OCI-LY7 (cell line): ENCODE measurements around the gene ATOSB. TPM values are rescaled to one million over a fixed set of nuclear protein-coding genes. Genes with fewer than 3 reads are reported as not detected.
"Not testable (repeated sequence)": the region's sequence is repeated elsewhere in the genome, so short reads cannot be mapped to it uniquely, and the experiment has no call there.

ENCODE experiments used
- BruUV-seq: library from RNA; stranded (reverse); fragments of 400-500 nt; replicated peaks from 2 replicates; lab custom pipeline; 2021; lab: Mats Ljungman, UMichigan
- CTCF ChIA-PET: fragments of 300-600 bp; sonication (Branson Sonifier 250); formaldehyde crosslinking; loops from one replicate; lab custom pipeline; 2022; ENCODE audit warnings: antibody characterized with exemption; ENCODE audit not compliant: unreplicated experiment; lab: Charles Lee
- POLR2A ChIA-PET: fragments of 300-600 bp; sonication (Branson Sonifier 250); formaldehyde crosslinking; loops from one replicate; lab custom pipeline; 2022; ENCODE audit warnings: antibody characterized with exemption; lab: Charles Lee
- DNase-seq: peaks from one replicate; pipeline ENCODE4 v3.0.0-alpha.2; 2015; ENCODE audit warnings: low spot score
- H2AFZ ChIP-seq: fragments of 200-600 bp; sonication (generic), shearing (Covaris generic); 2 replicates; pipeline ENCODE4 v1.6.1; 2014; ENCODE audit warnings: mild to moderate bottlenecking, antibody characterized with exemption, low read length, moderate library complexity
- H3K27ac ChIP-seq: fragments of 200-600 bp; sonication (generic); 2 replicates; pipeline ENCODE4 v1.5.1; 2014; ENCODE audit warnings: mixed run types, low read depth, mild to moderate bottlenecking, moderate library complexity, low read length, inconsistent platforms; ENCODE audit not compliant: poor library complexity, severe bottlenecking
- H3K36me3 ChIP-seq: fragments of 200-600 bp; sonication (generic); 2 replicates; pipeline ENCODE4 v1.6.1; 2014; ENCODE audit warnings: mild to moderate bottlenecking, antibody characterized with exemption, low read length, moderate library complexity, mixed read lengths; ENCODE audit not compliant: insufficient read depth
- H3K4me1 ChIP-seq: fragments of 200-600 bp; sonication (generic); 2 replicates; pipeline ENCODE4 v1.5.1; 2014; ENCODE audit warnings: mild to moderate bottlenecking, low read length; ENCODE audit not compliant: insufficient read depth, poor library complexity, severe bottlenecking
- H3K4me2 ChIP-seq: fragments of 200-600 bp; sonication (generic); 2 replicates; pipeline ENCODE4 v1.6.1; 2014; ENCODE audit warnings: mild to moderate bottlenecking, low read length
- H3K4me3 ChIP-seq: fragments of 200-600 bp; sonication (generic); 2 replicates; pipeline ENCODE4 v1.5.1; 2014; ENCODE audit warnings: mild to moderate bottlenecking, low read depth, low read length; ENCODE audit not compliant: poor library complexity, severe bottlenecking
- H3K79me2 ChIP-seq: fragments of 200-600 bp; sonication (generic); 2 replicates; pipeline ENCODE4 v1.6.1; 2016; ENCODE audit warnings: low read depth, mild to moderate bottlenecking, low read length, moderate library complexity, mixed read lengths; ENCODE audit not compliant: insufficient read depth
- H3K9me2 ChIP-seq: fragments of 200-600 bp; sonication (generic); 2 replicates; pipeline ENCODE4 v1.6.1; 2016; ENCODE audit warnings: mild to moderate bottlenecking, low read length, mixed read lengths; ENCODE audit not compliant: insufficient read depth
- H3K9me3 ChIP-seq: fragments of 200-600 bp; sonication (generic); 2 replicates; pipeline ENCODE4 v1.6.1; 2014; ENCODE audit warnings: mild to moderate bottlenecking, mixed run types, low read length, mixed read lengths
- H4K20me1 ChIP-seq: fragments of 200-600 bp; sonication (generic); 2 replicates; pipeline ENCODE4 v1.6.1; 2014; ENCODE audit warnings: mild to moderate bottlenecking, antibody characterized with exemption, low read length, moderate library complexity, mixed read lengths; ENCODE audit not compliant: insufficient read depth
- EZH2phosphoT487 ChIP-seq: fragments of 200-600 bp; sonication (generic); IDR thresholded peaks from 2 replicates; pipeline ENCODE4 v1.6.1; 2018; ENCODE audit warnings: low read depth, borderline replicate concordance, mild to moderate bottlenecking, mixed run types, antibody characterized with exemption, low read length, moderate library complexity, mixed read lengths
- intact Hi-C: fragments of 100-400 bp; cut with micrococcal nuclease; formaldehyde crosslinking; loops from one replicate; pipeline ENCODE4 v1.10.0; 2022; ENCODE audit not compliant: unreplicated experiment
- total RNA-seq, 2 experiments: library from RNA; depleted of rRNA in 1 of 2; stranded (reverse); fragments of >200 nt in 1 of 2; shearing (Covaris generic) in 1 of 2; gene quantifications; 2 replicates each; pipeline ENCODE4 v1.2.3, GENCODE V29; 2014 to 2022
- TF ChIP-seq, protein P1 (sequence below): fragments of 200-600 bp; sonication (generic); conservative IDR thresholded peaks from 2 replicates; pipeline ENCODE4 v1.5.1; 2014; ENCODE audit warnings: mild to moderate bottlenecking, antibody characterized with exemption, low read length, moderate library complexity, mixed read lengths

The ATOSB gene
- total RNA-seq, 2 experiments from 2014 or later: 1.4 to 4.7 TPM

DNA sequence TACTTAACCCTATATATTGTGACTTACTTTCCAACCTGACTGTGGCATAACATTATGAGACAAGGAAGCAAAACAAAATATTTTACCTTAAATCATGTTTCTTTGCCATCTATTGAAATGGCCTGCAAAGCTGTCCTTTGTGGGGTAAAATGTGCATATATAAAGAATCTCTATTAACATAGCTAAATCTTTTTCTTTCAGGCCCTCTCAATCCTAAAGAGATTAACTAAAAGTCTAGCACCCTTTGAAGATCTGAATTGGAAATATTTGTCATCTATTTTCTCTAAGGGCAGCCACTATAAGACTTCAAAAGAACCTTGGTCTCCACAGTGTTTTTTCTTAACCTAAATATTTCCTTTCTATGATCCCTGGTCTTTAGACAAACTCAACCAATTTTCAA is 41.1 kb upstream of the ATOSB start:
- Histone ChIP-seq H3K4me1 (peaks cover 26% of the 10 kb centered on the region), H3K36me3 (no peaks in the 10 kb centered on the region), H3K27ac (no peak overlapping the region), H4K20me1 (no peaks in the 10 kb centered on the region), H3K4me2 (no peak overlapping the region), H3K4me3 (no peak overlapping the region), H3K9me2 (no peaks in the 10 kb centered on the region), H2AFZ (no peak overlapping the region), H3K9me3 (no peaks in the 10 kb centered on the region), H3K79me2 (no peaks in the 10 kb centered on the region)
- BruUV-seq: no TSS peak
- DNase-seq: no peak
- intact Hi-C loops: no loop called here
- ChIA-PET POLR2A (interaction anchor here (0.6 to 1.0 kb wide), 4 partner anchors 27 to 413 kb away, joined by 3 read pairs; no protein-coding TSS in a partner anchor), CTCF (no interaction called here)
- TF ChIP-seq EZH2phosphoT487: no peak
- TF ChIP-seq, protein P1, sequence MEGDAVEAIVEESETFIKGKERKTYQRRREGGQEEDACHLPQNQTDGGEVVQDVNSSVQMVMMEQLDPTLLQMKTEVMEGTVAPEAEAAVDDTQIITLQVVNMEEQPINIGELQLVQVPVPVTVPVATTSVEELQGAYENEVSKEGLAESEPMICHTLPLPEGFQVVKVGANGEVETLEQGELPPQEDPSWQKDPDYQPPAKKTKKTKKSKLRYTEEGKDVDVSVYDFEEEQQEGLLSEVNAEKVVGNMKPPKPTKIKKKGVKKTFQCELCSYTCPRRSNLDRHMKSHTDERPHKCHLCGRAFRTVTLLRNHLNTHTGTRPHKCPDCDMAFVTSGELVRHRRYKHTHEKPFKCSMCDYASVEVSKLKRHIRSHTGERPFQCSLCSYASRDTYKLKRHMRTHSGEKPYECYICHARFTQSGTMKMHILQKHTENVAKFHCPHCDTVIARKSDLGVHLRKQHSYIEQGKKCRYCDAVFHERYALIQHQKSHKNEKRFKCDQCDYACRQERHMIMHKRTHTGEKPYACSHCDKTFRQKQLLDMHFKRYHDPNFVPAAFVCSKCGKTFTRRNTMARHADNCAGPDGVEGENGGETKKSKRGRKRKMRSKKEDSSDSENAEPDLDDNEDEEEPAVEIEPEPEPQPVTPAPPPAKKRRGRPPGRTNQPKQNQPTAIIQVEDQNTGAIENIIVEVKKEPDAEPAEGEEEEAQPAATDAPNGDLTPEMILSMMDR: no peak

- Histone ChIP-seq H3K4me1 (peaks cover 3% of the 10 kb centered on the region), H3K36me3 (no peaks in the 10 kb centered on the region), H3K9me3 (peaks cover 10% of the 10 kb centered on the region), H3K9me2 (no peaks in the 10 kb centered on the region), H3K27ac (no peak overlapping the region), H3K4me2 (no peak overlapping the region), H3K79me2 (no peaks in the 10 kb centered on the region), H2AFZ (no peak overlapping the region), H3K4me3 (no peak overlapping the region), H4K20me1 (no peaks in the 10 kb centered on the region)
- TF ChIP-seq, protein P1: no peak
- no peak for TF ChIP-seq EZH2phosphoT487
- DNase-seq: no peak
- intact Hi-C loops: no loop called here
- BruUV-seq: no TSS peak
- ChIA-PET POLR2A (no interaction called here), CTCF (no interaction called here)
Measured at GRCh38 chr9:35152926-35153325, 37.3 kb upstream of the ATOSB start.

- H4K20me1 ChIP-seq, H3K36me3 ChIP-seq, H3K79me2 ChIP-seq, H2AFZ ChIP-seq, DNase-seq, H3K4me2 ChIP-seq, BruUV-seq, H3K27ac ChIP-seq, CTCF ChIA-PET, intact Hi-C loops, POLR2A ChIA-PET, H3K4me3 ChIP-seq, H3K4me1 ChIP-seq, H3K9me2 ChIP-seq: not testable (repeated sequence)
- H3K9me3 ChIP-seq: peaks cover 19% of the 10 kb centered on the region
Measured at GRCh38 chr9:35147941-35148563, 32.4 kb upstream of the ATOSB start.
